Retina (tissue), 1 donor: ENCODE data around the gene ID4.

ENCODE experiments used
- DNase-seq: peaks from one replicate; pipeline ENCODE4 v3.0.0-alpha.2; 2016

Gene ID4, protein sequence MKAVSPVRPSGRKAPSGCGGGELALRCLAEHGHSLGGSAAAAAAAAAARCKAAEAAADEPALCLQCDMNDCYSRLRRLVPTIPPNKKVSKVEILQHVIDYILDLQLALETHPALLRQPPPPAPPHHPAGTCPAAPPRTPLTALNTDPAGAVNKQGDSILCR

DNA sequence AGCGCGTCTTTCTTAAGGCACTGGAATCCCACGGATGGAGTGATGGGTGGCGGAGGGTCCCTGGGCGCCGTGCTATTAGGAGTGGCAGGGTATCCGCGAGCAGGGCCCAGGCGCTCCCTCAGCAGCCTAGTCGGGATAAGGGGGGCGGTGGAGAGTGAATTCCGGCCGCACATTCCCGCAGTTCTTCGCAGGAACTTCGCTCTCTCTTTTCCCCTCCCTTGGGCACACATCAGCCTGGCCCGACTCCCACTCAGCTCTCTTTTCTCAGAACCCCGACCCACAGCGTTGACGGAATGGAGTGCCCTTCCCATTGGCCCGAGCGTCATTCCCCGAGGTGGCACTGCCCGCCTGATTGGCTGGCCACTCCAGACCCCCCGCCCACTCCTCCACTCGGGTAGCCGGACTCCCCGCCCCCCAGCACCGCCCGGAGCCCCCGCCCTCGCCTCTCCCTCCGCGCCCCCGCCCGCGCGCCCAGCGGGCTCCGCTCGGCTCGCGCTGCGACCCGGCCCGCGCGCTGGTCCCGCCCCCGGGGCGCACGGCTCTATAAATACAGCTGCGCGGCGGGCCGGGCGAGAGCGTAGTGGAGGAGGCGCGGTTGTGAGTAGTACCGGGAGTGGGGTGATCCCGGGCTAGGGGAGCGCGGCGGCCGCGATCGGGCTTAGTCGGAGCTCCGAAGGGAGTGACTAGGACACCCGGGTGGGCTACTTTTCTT, at the start of gene ID4:
Gene ID4 (plus strand): TSS at position 572 of the 712 bp plus-strand sequence. CDS start 385 bp downstream, outside the sequence.
- peak; percentile 96 for DNase-seq

DNA sequence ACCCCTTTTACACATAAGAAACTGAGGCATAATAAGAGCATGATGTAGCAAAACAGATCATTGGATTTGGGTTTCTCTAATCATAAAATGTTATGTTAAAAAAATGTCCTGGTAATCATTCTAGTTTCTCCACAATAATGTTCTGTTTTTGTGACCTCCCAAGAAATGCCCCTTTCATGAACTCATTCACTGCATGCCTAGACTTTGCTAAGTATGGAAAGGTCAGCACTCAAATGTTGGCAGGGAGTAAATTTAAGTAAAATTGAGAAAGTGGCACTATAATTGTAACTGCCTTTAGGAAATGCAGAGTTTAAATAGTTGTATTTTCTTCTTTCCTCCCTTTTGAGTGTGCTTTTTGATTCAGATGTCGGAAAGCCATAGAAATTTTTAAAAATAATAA, 48.5 kb upstream of the ID4 start:
- DNase-seq: no peak

DNA sequence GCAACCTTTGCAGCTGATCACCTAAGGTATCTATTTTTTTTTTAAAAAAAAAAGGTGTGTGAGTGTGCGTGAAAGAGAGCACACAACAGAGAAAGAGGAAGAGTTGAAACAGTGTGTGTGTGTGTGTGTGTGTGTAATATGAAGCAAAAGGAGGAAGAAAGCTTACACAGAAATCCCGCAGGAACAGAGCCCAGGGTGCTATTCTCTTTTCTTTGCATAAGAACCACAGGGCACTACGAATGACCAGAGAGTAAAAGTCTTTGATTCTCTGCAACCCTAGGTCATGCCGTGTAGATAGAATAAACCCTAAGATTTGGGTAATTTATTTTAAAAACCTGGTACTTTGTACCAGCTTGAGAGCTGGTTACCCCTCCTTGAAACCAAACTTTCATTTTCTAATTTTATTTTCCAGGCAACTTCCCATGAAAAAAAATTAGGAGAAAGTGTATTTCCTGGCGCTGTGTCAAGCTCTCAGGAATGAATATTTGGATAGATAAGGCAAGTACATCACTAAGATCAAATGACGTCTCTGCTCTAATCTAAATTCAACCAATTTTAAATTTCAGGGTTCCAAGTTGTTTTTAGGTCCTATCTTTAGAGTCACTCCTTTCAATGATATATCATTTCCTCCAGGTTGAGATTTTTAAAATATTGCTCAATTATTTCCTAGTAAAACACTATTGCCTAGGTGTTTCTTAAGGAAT, 47.9 kb upstream of the ID4 start:
- DNase-seq: no peak

DNA sequence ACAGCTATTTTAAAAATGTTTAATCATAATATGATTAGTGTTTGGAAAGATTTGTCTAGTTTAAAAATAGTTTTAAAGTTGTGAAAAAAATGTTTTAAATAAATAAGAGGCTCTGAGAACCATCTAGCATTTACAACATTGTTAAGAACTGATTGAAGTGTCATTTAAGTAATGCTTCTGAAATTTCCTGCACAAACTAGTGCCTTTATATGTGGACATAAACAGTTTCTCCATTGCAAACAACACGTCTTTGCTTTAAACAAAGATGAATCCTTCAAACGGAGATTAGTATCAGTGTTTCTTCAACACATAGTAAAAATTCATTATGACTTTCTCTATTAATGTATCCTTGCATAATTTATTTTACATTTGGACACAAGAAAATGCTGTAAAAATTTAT, 45.9 kb upstream of the ID4 start:
- DNase-seq: no peak

DNA sequence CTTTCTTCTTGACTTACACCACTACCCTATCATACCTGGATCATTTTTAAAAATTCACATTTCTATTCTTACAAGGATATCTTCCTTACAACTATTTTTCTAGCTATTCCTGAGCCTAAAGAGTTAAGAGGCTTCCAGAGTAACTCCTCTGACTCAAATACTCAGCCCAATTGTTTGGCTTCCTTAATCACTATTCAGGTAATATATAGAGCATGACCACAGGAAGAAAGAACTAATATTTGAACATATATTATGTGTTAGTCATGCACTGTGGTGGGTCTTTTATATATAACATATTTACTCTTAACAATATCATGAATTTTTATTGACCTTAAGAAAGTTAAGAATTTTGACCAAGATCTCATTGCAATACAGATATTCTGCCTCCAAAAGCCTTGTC, 42.0 kb upstream of the ID4 start:
- DNase-seq: no peak

DNA sequence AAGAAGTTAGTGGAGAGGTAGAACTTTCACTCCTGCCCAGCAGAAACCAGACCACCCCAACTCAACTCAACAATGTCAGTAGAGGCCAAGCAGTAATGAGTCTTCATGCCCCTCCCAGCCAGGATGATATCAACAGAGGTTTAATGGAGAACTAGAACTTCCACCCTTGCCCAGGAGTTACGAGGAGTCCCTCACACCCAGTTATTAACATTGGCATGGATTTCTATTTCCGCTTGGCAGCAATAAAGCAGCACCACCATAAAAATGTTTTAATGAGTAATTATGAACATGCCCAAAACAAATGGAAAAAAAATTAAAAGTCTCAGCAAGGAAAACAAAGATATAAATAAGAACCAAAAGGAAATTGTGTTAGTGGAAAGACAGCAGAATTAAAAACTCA, 40.7 kb upstream of the ID4 start:
- DNase-seq: no peak

DNA sequence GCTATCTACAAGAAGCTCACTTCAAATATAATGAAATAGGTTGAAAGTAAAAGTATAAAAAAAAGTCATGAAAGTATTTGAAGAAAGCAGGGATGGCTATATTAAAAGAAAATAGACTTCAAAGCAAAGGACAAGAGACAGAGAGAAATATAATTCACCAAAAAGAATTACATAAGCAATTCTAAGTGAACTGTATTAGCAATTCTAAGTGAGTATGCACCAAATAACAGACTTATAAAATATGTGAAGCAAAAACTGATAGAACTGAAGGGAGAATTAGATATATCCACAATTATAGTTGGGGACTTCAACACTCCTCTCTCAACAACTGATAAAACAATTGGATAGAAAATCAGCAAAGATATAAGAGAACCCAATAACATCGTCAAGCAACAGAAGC, 38.8 kb upstream of the ID4 start:
- no peak for DNase-seq

DNA sequence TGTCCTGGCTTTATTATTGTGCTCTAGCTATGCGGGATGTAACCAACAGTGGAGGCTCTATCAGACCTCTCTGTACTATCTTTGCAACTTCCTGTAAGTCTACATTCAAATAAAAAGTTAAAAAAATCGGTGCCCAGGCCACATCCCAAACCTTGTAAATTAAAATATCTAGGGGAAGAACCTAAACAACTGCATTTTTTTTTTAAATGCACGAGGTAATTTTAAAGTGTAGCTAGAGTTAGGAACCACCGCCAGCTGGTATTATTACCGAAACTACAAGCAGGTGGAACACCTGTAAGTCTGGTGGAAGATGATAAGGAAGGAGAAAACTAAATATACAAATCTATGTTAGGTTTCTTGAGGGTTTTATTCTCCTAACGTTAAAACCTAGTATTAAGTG, 34.5 kb upstream of the ID4 start:
- no peak for DNase-seq

DNA sequence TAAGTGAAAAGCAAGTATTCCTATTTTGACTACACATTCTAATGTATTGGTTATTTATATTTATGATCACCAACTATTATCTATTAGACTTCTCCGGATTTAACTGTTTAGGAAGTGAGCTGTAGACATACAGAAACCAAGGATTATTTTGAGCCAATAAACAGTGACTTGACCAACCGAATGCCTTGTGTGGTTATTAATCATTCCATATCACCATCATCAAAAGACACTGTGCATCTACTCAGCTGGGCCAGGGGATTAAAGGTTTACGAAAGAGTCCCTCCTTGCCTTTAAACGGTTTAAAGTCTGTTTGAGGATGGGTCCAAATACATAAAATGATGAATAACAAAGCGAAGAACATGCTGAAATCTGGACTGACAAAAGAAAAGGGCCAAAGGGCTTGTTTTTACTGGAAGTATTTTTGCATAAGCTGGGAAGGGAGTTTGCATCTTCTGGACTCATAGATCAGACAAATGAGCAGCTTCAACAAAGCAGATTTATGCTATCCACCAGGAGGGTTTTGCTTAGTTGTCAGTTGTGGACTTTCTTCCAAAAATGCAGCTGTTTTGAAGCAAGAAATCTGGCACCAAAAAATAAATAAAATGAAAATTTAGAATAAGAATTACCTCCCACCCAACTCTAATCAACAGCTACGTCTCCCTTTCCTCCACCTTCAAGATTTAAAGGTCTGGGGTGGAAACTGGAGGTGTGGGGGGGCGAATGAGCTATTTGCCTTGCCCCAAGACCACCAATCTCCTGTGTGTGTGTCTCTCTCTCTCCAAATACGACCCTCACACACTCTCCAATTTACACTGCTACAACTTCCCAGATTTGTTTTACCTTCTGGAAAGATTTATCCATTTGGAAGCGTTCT, 33.6 kb upstream of the ID4 start:
- peak; percentile 63 for DNase-seq

DNA sequence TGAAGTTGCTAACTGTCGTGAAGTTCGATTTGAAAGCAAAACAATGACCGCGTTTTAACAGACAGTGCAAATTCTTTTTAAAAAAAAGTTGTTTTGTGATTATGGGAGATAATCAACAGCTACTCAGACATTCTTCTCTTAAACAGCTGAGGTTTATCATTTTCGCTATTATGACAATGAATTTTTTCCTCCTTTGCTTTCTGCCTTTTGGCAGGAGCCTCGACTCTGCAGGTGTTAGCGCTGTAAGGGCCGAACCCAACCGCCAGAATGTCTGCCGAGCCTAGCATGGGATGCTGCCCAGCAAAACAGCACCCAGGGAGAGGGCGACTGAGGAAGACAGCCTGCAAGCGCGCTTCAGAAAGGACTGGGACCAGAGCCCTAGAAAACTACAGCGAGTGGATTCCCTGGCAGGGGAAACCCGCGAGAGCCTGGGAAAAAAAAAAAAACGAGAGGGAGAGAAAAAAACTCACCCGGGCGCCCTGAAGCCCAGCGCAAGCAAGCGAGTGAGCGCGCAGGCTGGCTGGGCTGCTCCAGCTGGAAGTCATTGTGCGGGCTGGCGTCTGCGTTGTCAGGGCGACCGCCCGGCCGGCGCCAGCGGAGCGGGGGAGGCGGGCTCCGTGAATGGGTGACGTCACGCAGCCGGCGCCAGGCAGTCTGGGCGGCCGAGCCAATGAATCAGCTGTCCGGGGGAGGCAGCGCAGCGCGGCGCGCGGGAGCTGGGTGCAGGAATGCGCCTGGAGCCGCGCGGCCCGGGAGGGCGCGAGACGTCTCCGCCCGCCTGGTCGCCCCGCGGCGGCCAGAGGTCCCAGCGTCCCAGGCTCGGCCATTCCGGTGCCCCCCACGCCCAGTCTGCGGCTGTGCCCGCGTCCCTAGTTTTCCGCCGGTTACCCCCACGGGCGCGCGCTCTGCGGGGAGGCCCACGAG, 32.7 kb upstream of the ID4 start:
- peak; percentile 98 for DNase-seq

DNA sequence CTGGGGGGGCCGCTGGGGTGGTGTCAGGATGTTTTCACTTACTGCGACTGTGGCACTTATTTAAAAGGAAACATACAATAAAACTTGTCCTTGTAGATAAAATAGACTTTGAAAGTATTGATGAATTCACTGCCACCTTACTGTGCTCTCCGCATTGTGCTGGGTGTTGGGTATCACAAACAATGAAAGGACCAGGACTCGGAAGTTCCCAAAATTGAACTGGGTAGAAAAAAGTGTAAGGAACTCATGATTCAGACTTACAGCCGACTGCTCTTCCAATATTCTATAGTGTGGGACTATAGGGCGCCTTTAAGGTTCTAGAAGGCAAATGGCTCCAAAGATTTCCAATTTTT, 32.1 kb upstream of the ID4 start:
- no peak for DNase-seq

DNA sequence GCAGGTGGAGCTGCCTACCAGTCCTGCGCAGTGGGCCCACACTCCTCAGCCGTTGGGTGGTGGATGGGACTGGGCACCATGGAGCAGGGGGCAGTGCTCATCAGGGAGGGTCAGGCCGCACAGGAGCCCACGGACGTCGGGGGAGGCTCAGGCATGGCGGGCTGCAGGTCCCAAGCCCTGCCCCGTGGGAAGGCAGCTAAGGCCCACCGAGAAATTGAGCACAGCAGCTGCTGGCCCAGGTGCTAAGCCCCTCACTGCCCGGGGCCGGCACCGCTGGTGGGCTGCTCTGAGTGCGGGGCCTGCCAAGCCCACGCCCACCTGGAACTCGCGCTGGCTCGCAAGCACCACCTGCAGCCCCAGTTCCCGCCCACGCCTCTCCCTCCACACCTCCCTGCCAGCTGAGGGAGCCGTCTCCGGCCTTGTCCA, 30.2 kb upstream of the ID4 start:
- DNase-seq: no peak

DNA sequence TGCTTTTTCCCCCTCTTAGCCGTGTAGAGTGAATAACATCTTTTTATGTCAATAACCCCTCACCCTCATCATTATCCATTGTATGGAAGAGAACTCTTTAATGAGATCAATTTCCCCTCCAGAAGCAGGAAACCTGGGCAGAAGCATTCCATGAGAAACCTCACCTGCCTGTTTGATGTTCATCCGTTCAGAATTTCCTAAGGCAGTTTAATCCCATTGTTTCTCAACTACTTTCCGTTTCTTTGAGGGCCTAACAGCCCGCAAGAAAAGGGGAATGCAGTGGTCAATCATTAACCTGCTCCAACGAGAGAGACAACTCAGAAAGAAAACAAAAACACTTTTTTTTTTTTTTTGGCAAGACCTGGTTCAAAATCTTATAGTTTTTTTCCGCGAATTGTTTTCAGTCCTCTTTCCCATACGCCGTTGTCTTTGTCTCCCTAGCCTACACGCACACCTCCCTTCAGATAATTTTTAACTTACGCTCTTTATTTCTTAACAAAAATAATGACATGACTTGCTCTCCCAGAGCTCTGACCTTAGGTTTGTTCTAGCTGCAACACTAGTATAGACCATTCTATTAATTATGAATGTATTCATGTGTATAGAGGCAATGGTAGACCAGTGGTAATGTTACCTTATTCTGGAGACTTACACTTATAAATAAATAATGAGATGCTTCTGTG, 25.6 kb upstream of the ID4 start:
- peak; percentile 19 for DNase-seq

DNA sequence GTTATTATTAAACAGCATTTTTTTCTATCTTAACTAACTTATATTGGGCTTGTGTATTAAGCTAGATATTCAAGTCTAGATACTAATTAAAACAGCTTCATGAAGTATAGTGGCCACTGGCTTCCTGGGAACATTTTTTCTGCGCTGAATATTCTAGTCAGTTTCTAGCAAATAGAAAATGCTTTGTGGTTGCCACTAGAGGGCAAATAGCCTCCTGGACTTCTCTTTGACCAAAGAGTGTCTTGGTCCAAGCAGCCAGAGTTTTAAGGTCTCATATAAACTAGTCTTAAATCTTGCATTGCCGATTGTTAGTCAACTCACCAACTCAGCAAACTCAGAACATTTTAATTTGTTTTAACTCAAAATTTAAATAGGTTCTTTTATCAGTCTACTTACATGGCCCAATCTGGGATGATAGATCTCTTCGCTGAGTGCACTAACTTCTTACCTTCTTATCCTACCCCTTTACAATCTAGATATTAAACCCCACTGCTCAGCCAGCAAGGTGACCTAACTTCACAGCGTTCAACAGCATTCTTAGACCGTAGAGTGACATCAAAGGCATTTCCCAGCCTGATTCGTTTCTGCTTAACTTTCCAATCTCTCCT, 24.6 kb upstream of the ID4 start:
- DNase-seq: peak; percentile 30

DNA sequence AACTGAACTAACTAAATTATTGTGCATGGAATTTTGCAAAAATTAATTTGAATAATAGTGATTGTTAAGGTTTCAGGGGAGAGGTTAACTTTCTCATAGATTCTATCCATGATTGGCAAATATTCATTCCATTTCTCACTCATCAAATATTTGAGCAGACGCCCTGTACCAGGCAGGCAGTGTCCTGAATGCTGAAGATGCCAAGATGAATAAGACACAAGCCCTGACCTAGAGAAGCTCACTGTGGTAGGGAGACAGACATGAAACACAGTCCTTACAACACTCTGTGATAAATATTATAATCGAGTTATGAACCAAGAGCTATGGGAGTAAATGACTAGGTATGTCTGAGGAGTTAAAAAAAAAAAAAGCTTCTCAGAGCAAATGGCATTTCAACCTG, 18.4 kb upstream of the ID4 start:
- no peak for DNase-seq

DNA sequence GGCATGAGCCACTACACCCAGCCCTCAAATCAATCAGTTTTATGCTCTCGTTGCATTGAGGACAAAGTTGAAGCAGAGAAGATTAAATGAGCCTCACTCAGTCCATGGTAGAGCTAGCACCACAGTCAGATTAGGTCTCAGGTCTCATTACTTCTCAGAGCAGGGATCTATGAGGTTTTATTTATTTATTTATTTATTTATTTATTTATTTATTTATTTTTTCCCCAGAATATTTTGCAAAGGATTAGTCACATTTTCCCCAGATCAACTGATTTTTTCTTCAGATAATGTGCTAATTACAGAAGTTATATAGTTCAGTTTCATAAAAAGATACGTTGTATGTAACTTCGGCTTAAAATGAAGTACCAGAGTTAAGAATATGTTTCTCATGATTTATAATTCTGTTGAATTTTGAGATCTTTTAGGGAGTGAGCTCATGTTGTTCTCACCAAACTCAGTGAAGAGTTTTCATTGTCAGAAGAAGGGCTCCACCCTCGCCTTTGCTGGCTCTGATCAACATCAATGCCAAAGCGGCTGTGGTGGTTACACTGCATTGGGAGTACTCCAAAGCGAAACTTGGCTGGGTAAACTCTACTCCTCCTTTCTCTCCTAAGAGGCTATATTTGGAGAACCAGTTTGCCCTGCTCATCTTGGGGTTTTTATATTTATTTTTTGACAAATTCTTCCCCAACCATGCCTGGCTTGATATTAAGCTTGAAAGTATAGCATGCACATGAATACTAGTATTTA, 12.9 kb upstream of the ID4 start:
- no peak for DNase-seq

DNA sequence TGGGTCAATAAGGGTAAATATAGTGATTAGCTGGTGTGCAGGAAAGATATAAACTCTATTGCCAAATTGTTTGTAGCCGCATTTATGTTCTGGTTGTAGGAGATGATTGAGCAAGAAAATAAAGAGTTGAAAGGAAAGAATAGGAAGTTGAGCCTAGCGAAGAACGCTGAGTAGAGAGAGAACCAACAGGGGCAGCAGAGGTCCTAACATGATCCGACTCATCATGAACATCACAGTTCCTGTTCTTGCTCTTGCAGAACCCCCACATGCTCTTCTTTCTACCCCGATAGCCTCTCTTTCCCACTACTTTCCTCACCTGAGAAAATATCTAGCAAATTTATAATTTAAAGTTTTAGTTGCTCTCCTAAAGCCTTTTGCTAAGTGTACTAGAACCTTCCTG, 9.9 kb upstream of the ID4 start:
- DNase-seq: no peak

DNA sequence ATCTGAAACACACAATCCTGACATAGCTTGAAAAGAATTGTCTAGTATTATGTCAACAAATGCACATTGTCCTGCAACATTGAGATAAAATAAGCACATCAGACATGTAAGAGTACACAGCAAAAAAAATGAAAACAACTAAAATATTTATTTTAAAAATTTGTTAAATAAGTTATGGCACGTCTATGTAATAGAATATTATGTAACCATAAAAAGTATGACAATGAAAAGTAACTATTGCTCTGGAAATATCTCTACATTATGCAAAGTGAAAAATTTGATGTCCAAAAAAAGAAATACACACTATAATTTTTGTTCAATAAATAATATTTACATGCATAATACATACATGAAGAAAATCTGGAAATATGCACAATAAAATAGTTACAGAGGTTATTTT, 9.3 kb upstream of the ID4 start:
- no peak for DNase-seq

DNA sequence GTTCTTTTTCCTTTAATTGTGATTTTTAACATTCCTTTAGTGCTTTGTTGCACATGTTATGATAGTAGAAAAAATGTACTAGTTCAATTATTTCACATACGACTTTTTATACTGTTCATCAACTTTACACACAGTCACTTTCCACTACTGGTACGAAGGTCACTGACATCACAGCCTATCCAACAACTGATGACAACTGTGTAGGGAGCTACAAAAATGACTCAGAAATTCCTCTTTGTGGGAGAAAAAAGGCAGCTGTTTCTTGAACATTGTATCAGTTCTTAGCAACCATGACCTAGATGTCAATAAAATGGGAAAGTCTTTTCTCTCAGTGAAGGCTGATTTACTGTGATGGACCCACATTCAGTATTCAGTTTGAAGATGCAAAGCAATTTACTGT, 7.0 kb upstream of the ID4 start:
- no peak for DNase-seq

DNA sequence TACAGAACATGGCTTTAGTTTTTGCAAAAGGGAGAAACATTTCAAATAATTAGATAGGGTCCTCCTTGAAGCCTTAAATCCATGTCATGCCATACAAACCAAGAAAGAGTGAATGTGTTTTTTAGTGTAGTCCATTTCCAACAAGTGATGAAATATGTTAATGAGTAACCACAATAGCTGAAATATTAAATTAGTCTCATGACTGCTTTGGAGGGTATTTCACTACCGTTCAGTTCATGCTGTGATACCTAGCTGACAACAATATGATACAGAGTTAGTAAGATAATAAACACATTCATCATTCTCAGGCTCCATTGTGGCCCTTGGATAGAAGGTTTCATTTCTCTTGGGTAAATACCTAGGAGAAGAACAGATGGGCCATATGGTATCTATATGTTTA, 5.8 kb upstream of the ID4 start:
- DNase-seq: no peak

DNA sequence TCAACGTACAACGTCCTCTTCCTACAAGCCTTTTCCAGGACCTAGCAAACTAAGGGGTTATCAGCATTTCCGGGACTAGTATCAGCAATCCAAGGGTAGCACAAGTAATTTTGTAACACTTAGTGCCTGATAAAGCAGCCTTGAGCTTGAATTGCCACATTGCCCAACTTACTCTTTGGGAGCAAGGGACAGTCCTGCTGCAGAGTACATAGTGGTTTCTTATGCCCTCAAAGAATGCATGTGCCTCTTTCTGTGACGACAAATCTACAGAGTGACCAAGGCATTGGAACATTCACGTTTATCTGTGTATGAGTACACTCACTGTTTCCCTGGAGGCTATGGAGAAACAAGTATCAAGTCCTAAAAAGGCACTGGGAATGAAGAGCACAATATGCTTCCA, 3.2 kb upstream of the ID4 start:
- DNase-seq: no peak
